NT2/D1 (cell line): Measurements from ENCODE around the gene VAV2.

Source experiments
- SUZ12 ChIP-seq: IDR thresholded peaks from 2 replicates; pipeline ENCODE4 v1.6.1; 2011; ENCODE audit not compliant: insufficient read length, insufficient read depth; ENCODE audit errors: extremely low read depth
- YY1 ChIP-seq: IDR thresholded peaks from 2 replicates; pipeline ENCODE4 v1.6.1; 2011; ENCODE audit not compliant: insufficient read length, insufficient read depth

GRCh38 chr9:133759946-133760345 is 232.2 kb downstream of the VAV2 start:
- TF ChIP-seq SUZ12 (no peak), YY1 (no peak)
